Left lung (tissue), 10 donors: ENCODE data around the gene PYHIN1. TPM values are rescaled to one million over a fixed set of nuclear protein-coding genes. Genes with fewer than 3 reads are reported as not detected.

Experiments
- ATAC-seq: fragments of 200-7000 bp; cut with Tn5 transposase; one replicate; pipeline ENCODE4 v1.9.1; 2020; ENCODE audit warnings: moderate library complexity
- DNase-seq, 4 donors: peaks; one replicate each; pipeline ENCODE4 v3.0.0-alpha.2; 2013 to 2020
- H3K27ac ChIP-seq, 2 donors: fragments of 200-600 bp; sonication (generic) in 1 of 2; one replicate each; pipeline versions ENCODE4 v1.5.0 to v1.8.0; 2020 to 2021
- H3K27me3 ChIP-seq, 2 donors: fragments of 200-600 bp; sonication (generic) in 1 of 2; one replicate each; pipeline versions ENCODE4 v1.5.0 to v1.8.0; 2020 to 2021
- H3K36me3 ChIP-seq, 2 donors: fragments of 200-600 bp; sonication (generic) in 1 of 2; one replicate each; pipeline versions ENCODE4 v1.5.0 to v1.8.0; 2020 to 2021
- H3K4me1 ChIP-seq, 2 donors: fragments of 200-600 bp; one replicate each; pipeline ENCODE4 v1.8.0; 2021
- H3K4me3 ChIP-seq, 2 donors: fragments of 200-600 bp; sonication (generic) in 1 of 2; one replicate each; pipeline versions ENCODE4 v1.5.0 to v1.8.0; 2020 to 2021; ENCODE audit warnings: mild to moderate bottlenecking in 1 of 2
- H3K9me3 ChIP-seq, 2 donors: fragments of 200-600 bp; sonication (generic) in 1 of 2; one replicate each; pipeline versions ENCODE4 v1.5.0 to v1.8.0; 2020 to 2021
- intact Hi-C, 2 donors: fragments of 100-400 bp; cut with DNase I; formaldehyde crosslinking; loops; one replicate each; pipeline versions ENCODE4 v1.11.2 to v1.14.2; 2022
- polyA plus RNA-seq, 6 donors: library from polyadenylated mRNA; unstranded; fragments of 120-200 nt; gene quantifications; one replicate each; pipeline ENCODE4 v1.2.1, GENCODE V29; 2013; ENCODE audit not compliant: insufficient read length in 6 of 6
- total RNA-seq, 2 donors: library from RNA; stranded (reverse); fragmentation: NEBNext Ultra II Directional; extraction: Animal tissue kit (Norgen Biotek cat#: 25700); gene quantifications; one replicate each; pipeline ENCODE4 v1.2.1, GENCODE V29; 2021
- TF ChIP-seq, protein P1 (sequence below), 2 donors: fragments of 200-600 bp; sonication (generic) in 1 of 2; IDR thresholded peaks; one replicate each; pipeline versions ENCODE4 v1.5.0 to v1.8.0; 2021; ENCODE audit warnings: antibody characterized with exemption in 2 of 2
- donor health status: DM: no; HTN: yes; CAD: no.
- donor health status: DM: no; HTN: no; CAD: no.

Gene PYHIN1
- total and polyA plus RNA-seq, 8 donors: 0.53 to 3.5 (median 1.3) TPM

DNA sequence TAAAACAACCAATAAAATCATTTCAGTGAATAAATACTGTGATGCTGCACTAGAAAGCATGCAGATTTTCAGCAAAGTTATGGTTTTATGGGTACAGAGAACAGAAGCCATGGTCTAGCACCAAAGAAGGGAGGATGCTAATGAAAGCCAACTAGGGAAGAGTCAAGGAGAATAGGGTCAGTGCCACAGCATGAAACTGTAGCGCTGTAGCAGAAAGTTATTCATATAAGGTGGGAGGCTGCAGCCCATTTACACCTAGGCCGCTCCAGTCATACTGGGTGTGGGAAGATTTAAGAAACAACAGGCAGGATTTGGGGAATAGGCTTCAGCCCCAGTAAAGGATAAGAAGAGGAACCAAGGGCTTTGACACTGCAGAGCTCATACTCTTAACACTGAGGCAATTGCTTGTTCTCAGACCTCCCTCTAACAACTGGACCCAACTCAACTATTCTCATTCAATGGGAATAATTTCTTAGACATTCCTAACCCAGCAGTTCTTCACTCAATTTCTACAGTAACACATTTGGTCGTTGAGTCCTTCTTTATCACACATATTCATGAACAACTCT lies 82.7 kb downstream of the PYHIN1 start:
- TF ChIP-seq, protein P1, sequence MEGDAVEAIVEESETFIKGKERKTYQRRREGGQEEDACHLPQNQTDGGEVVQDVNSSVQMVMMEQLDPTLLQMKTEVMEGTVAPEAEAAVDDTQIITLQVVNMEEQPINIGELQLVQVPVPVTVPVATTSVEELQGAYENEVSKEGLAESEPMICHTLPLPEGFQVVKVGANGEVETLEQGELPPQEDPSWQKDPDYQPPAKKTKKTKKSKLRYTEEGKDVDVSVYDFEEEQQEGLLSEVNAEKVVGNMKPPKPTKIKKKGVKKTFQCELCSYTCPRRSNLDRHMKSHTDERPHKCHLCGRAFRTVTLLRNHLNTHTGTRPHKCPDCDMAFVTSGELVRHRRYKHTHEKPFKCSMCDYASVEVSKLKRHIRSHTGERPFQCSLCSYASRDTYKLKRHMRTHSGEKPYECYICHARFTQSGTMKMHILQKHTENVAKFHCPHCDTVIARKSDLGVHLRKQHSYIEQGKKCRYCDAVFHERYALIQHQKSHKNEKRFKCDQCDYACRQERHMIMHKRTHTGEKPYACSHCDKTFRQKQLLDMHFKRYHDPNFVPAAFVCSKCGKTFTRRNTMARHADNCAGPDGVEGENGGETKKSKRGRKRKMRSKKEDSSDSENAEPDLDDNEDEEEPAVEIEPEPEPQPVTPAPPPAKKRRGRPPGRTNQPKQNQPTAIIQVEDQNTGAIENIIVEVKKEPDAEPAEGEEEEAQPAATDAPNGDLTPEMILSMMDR (IDR thresholded peaks at IDR 0.05): no peak
- Histone ChIP-seq H3K27ac (peak overlapping the region in 1 of 2 donors; percentile 95), H3K4me3 (peak overlapping the region in 1 of 2 donors; percentile 62), H3K4me1 (peaks cover 10 to 72% of the 10 kb centered on the region in 2 donors), H3K9me3 (no peaks in the 10 kb centered on the region), H3K36me3 (peaks cover 0 to 44% of the 10 kb centered on the region in 2 donors), H3K27me3 (no peaks in the 10 kb centered on the region)
- no peak for DNase-seq
- no peak for ATAC-seq
- intact Hi-C loops: no loop called here

DNA sequence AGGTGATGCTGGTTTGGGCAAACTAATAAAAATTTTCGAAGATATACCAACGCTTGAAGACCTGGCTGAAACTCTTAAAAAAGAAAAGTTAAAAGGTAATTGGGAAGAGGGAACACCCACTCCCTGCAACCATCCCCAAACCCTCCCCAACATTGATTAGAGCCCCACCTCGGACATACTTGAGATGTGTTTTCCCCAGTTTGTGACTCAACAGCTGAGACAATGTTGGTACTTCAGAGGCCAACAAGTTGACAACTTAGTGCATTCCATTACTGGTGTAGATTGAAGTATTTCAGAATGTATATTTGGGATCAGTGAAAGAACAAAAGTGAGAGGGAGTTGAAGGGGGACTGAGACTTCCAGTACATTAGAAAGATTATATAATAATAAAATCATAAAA lies 83.5 kb downstream of the PYHIN1 start:
- no peaks in the 10 kb centered on the region for H3K9me3 ChIP-seq
- H3K27ac ChIP-seq: peak overlapping the region; percentile 50 to 95
- peaks cover 6 to 72% of the 10 kb centered on the region in 2 donors for H3K4me1 ChIP-seq
- no peaks in the 10 kb centered on the region for H3K27me3 ChIP-seq
- DNase-seq: no peak
- TF ChIP-seq, protein P1 (IDR thresholded peaks at IDR 0.05): no peak
- peak overlapping the region in 1 of 2 donors; percentile 62 for H3K4me3 ChIP-seq
- ATAC-seq: no peak
- intact Hi-C loops: no loop called here
- H3K36me3 ChIP-seq: peaks cover 0 to 51% of the 10 kb centered on the region in 2 donors

DNA sequence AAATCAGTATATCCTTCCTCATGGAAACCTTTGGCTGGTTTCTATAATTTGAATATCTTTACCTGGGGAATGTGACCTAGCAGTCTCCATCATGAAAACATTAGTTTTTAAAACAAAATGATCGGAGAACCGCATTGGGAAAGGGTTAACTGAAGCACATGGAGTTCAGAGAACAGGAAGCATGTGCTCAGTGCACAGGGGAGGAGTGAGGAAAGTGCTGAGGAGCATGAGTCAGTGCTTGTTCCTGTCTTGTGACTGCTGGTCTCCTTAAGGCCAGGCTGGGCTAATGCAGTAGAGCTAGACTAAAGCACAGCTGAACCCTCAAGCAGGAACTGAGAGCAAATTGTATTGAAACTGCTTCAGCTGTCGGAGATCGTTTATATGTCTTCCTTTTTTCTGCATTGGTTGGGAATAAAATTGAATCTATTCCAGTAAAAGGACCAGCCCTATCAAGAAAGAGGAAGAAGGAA lies 84.1 kb downstream of the PYHIN1 start:
- peak overlapping the region in 1 of 2 donors; percentile 62 for H3K4me3 ChIP-seq
- H3K27ac ChIP-seq: peak overlapping the region; percentile 50 to 95

DNA sequence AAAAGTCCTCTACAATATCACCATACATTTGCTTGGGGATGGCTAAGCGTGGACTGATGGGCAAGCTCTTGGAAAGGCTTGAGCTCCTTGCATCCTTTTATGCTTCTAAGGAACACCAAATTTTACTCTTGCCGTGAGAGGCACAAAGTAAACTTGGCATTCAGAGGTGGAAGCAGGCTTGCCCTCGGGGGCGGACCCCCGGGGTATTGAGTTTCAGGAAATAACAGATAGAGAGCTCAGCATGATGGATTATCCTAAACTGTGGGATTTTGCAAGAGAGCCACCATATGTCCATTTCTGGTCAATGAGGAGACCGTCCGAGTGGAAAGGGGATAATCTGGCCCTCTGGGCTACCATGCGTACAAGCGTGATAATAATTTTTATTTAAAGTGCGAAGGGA lies 92.4 kb downstream of the PYHIN1 start:
- Histone ChIP-seq H3K4me3 (no peak overlapping the region), H3K4me1 (peaks cover 0 to 87% of the 10 kb centered on the region in 2 donors), H3K27me3 (no peaks in the 10 kb centered on the region), H3K36me3 (peaks cover 0 to 76% of the 10 kb centered on the region in 2 donors), H3K9me3 (no peaks in the 10 kb centered on the region), H3K27ac (no peak overlapping the region)
- intact Hi-C loops: no loop called here
- ATAC-seq (no peak), DNase-seq (no peak)
- TF ChIP-seq, protein P1 (IDR thresholded peaks at IDR 0.05): no peak

More for the DNA sequence above, 84.1 kb downstream of the PYHIN1 start:
- DNase-seq (peak in 1 of 4 donors; percentile 85), ATAC-seq (peak; percentile 94)
- Histone ChIP-seq H3K27me3 (no peaks in the 10 kb centered on the region), H3K4me1 (peaks cover 6 to 78% of the 10 kb centered on the region in 2 donors), H3K36me3 (peaks cover 0 to 57% of the 10 kb centered on the region in 2 donors), H3K9me3 (no peaks in the 10 kb centered on the region)
- intact Hi-C loops: no loop called here
- TF ChIP-seq, protein P1 (IDR thresholded peaks at IDR 0.05): no peak

DNA sequence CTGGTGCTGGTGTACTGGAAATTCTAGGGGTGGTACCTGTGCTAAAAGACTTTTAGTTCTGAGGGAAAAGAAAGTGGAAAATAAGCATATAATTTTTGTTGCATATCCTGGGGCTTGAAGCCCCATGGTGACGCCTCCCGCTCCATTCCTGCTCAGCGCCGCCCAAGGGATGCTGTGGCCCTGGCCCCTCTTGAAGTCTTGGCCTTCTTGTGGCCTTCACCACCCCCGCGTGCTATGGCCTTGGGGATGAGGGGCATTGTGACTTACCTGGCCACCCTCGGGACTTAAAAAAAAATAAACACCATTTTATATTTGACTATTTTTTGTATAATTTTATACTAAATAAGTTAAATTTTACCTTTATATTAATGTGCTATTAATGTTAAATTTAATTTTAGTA lies 93.7 kb downstream of the PYHIN1 start:
- intact Hi-C loops: no loop called here
- no peak overlapping the region for H3K27ac ChIP-seq
- H3K4me3 ChIP-seq: no peak overlapping the region
- no peak for DNase-seq
- no peak for ATAC-seq
- no peaks in the 10 kb centered on the region for H3K27me3 ChIP-seq
- H3K36me3 ChIP-seq: peaks cover 0 to 76% of the 10 kb centered on the region in 2 donors
- no peaks in the 10 kb centered on the region for H3K9me3 ChIP-seq
- TF ChIP-seq, protein P1 (IDR thresholded peaks at IDR 0.05): no peak
- peaks cover 0 to 82% of the 10 kb centered on the region in 2 donors for H3K4me1 ChIP-seq

Other genes starting within 250 kb of the PYHIN1 start
- gene SPTA1, start 244.8 kb upstream of the PYHIN1 start, total RNA-seq: under 1 TPM; 0.06 to 0.45 TPM
- gene SPTA1, start 244.8 kb upstream of the PYHIN1 start, polyA plus RNA-seq: 10 to 100 TPM in 2 of 6 donors, 1 to 10 TPM in 4; 8.3 to 13.3 (median 9.8) TPM
- gene OR6K2, start 230.9 kb upstream of the PYHIN1 start, total RNA-seq: not detected
- gene OR6K2, start 230.9 kb upstream of the PYHIN1 start, polyA plus RNA-seq: not detected
- gene OR6K3, start 210.8 kb upstream of the PYHIN1 start, total RNA-seq: under 1 TPM in 1 of 2 donors, not detected in 1; 0.21 TPM
- gene OR6K3, start 210.8 kb upstream of the PYHIN1 start, polyA plus RNA-seq: under 1 TPM in 1 of 6 donors, not detected in 5; 0.10 TPM
- not detected for gene OR6K6, start 176.8 kb upstream of the PYHIN1 start, total RNA-seq
- not detected for gene OR6K6, start 176.8 kb upstream of the PYHIN1 start, polyA plus RNA-seq
- gene OR6N1, start 159.4 kb upstream of the PYHIN1 start, total RNA-seq: under 1 TPM in 1 of 2 donors, not detected in 1; 0.26 TPM
- gene OR6N1, start 159.4 kb upstream of the PYHIN1 start, polyA plus RNA-seq: not detected
- under 1 TPM in 1 of 2 donors, not detected in 1; 0.08 TPM for gene OR6N2, start 150.3 kb upstream of the PYHIN1 start, total RNA-seq
- gene OR6N2, start 150.3 kb upstream of the PYHIN1 start, polyA plus RNA-seq: not detected
- 10 to 100 TPM; 21.9 to 82.3 TPM for gene MNDA, start 100.2 kb upstream of the PYHIN1 start, total RNA-seq
- gene MNDA, start 100.2 kb upstream of the PYHIN1 start, polyA plus RNA-seq: 1 to 10 TPM; 5.1 to 7.4 (median 6.1) TPM
- gene IFI16, start 78.4 kb downstream of the PYHIN1 start, total RNA-seq: 100 to 1,000 TPM in 1 of 2 donors, 10 to 100 TPM in 1; 69.7 to 121 TPM
- gene IFI16, start 78.4 kb downstream of the PYHIN1 start, polyA plus RNA-seq: 100 to 1,000 TPM in 3 of 6 donors, 10 to 100 TPM in 3; 79.9 to 132 (median 106) TPM
- gene AIM2, start 145.2 kb downstream of the PYHIN1 start, total RNA-seq: 1 to 10 TPM in 1 of 2 donors, under 1 TPM in 1; 0.90 to 3.6 TPM
- gene AIM2, start 145.2 kb downstream of the PYHIN1 start, polyA plus RNA-seq: under 1 TPM in 5 of 6 donors, not detected in 1; 0.18 to 0.54 (median 0.24) TPM
- gene CADM3, start 240.1 kb downstream of the PYHIN1 start, total RNA-seq: 1 to 10 TPM; 3.4 to 6.2 TPM
- 1 to 10 TPM; 1.1 to 1.7 (median 1.6) TPM for gene CADM3, start 240.1 kb downstream of the PYHIN1 start, polyA plus RNA-seq